GF-D8 (cell line): Measurements from ENCODE around the gene MPZL1.

ENCODE experiments used
- DNase-seq: peaks from one replicate; lab custom pipeline; 2025; lab: John Stamatoyannopoulos, UW

MPZL1 gene

GRCh38 chr1:167751676-167752075 is 29.9 kb downstream of the MPZL1 start:
- DNase-seq = no peak

GRCh38 chr1:167752219-167752985 is 30.6 kb downstream of the MPZL1 start:
- no peak for DNase-seq

GRCh38 chr1:167755654-167756053 is 33.9 kb downstream of the MPZL1 start:
- no peak for DNase-seq

- peak; percentile 33 for DNase-seq
Measured at GRCh38 chr1:167756730-167757405, 35.1 kb downstream of the MPZL1 start.

GRCh38 chr1:167757433-167758309 is 35.9 kb downstream of the MPZL1 start:
- no peak for DNase-seq

- peak; percentile 68 for DNase-seq
Measured at GRCh38 chr1:167761400-167761799, 39.6 kb downstream of the MPZL1 start.

- DNase-seq = no peak
Measured at GRCh38 chr1:167762061-167762746, 40.4 kb downstream of the MPZL1 start.

- DNase-seq = peak; percentile 14
Measured at GRCh38 chr1:167763525-167764220, 41.9 kb downstream of the MPZL1 start.

- DNase-seq = no peak
Measured at GRCh38 chr1:167764458-167765330, 42.9 kb downstream of the MPZL1 start.

GRCh38 chr1:167765496-167765895 is 43.7 kb downstream of the MPZL1 start:
- DNase-seq = no peak

- DNase-seq = no peak
Measured at GRCh38 chr1:167766538-167766937, 44.8 kb downstream of the MPZL1 start.

- DNase-seq = peak; percentile 20
Measured at GRCh38 chr1:167767761-167768160, 46.0 kb downstream of the MPZL1 start.

- DNase-seq = no peak
Measured at GRCh38 chr1:167770127-167770526, 48.3 kb downstream of the MPZL1 start.

- DNase-seq = no peak
Measured at GRCh38 chr1:167772436-167772835, 50.7 kb downstream of the MPZL1 start.

- no peak for DNase-seq
Measured at GRCh38 chr1:167773516-167773915, 51.7 kb downstream of the MPZL1 start.

GRCh38 chr1:167774710-167775109 is 52.9 kb downstream of the MPZL1 start:
- no peak for DNase-seq

- DNase-seq = no peak
Measured at GRCh38 chr1:167775178-167775577, 53.4 kb downstream of the MPZL1 start.

GRCh38 chr1:167776151-167776550 is 54.4 kb downstream of the MPZL1 start:
- no peak for DNase-seq

- DNase-seq = no peak
Measured at GRCh38 chr1:167776616-167777268, 55.0 kb downstream of the MPZL1 start.

- DNase-seq = no peak
Measured at GRCh38 chr1:167777269-167777650, 55.5 kb downstream of the MPZL1 start.
